ENCODE measurements around the gene MFAP3L.

The MFAP3L gene

GRCh38 chr4:169940460-169940859, 85.7 kb downstream of the MFAP3L start:
- Histone ChIP-seq H2AFZ (ENCODE audit: low read length, unreplicated experiment) (no peak overlapping the region), H3K36me3 (ENCODE audit: insufficient read depth, low read length) (no peaks in the 10 kb centered on the region), H3K27me3 (ENCODE audit: insufficient read depth, low read length) (no peaks in the 10 kb centered on the region), H3K27ac (ENCODE audit: low read depth, low read length) (no peak overlapping the region), H3K4me1 (ENCODE audit: control insufficient read depth, insufficient read depth, low read length, unreplicated experiment) (no peaks in the 10 kb centered on the region), H3K79me2 (ENCODE audit: control insufficient read depth, insufficient read depth, low read length, unreplicated experiment) (no peaks in the 10 kb centered on the region), H3K4me3 (ENCODE audit: low read depth, low read length) (no peak overlapping the region)
